Umbilical cord (tissue), 2 donors: ENCODE measurements around the gene DND1. TPM values are rescaled to one million over a fixed set of nuclear protein-coding genes. Genes with fewer than 3 reads are reported as not detected.
A peak's percentile ranks its signal among the peaks of the same experiment; 100 is the strongest.
"Not testable (repeated sequence)": the region's sequence is repeated elsewhere in the genome, so short reads cannot be mapped to it uniquely, and the experiment has no call there.

Source experiments
- DNase-seq: peaks from one replicate; pipeline ENCODE4 v3.0.0-alpha.2; 2015; ENCODE audit warnings: low spot score
- total RNA-seq: library from RNA; depleted of rRNA; stranded (reverse); fragments of >200 nt; gene quantifications from one replicate; pipeline ENCODE4 v1.2.3, GENCODE V29; 2014; ENCODE audit warnings: low replicate concordance; ENCODE audit not compliant: insufficient read depth

The DND1 gene
- total RNA-seq, 1 donor from 2014 or later, result 0.96 TPM

- peak; percentile 7 for DNase-seq
These were observed 755 bp downstream of the DND1 start for GRCh38 chr5:140672455-140673186.

DNA sequence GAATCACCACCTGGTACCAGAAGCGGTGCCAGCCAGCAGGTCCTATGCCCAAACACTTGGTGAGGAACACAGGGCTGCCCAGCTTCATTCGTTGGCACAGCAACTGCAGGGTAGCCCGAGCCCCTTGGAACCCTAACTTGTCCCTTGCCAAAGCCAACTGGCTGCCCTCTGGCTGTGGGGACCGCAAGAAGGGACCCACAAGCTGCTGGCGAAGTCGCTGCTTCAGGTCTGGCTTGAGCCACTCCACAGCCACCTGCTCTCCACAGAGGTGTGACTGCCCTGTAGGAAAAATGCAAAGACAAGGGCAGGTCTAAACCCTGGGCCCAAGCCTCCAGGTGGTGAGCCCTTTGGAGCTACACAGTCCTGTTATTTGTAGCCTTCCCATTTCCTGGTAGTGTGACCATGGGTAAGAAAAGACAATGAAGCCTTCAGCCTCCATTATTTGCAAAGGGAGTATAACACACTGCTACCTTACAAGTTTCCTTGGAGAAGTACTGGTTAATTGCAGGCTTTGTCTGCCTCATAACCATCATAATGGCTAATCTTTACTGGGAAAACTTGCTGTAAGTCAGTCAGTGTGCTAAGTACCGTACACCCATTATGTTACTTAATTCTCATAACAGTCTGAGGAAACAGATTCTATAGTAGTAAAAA is 1.8 kb downstream of the DND1 start:
- no peak for DNase-seq

DNA sequence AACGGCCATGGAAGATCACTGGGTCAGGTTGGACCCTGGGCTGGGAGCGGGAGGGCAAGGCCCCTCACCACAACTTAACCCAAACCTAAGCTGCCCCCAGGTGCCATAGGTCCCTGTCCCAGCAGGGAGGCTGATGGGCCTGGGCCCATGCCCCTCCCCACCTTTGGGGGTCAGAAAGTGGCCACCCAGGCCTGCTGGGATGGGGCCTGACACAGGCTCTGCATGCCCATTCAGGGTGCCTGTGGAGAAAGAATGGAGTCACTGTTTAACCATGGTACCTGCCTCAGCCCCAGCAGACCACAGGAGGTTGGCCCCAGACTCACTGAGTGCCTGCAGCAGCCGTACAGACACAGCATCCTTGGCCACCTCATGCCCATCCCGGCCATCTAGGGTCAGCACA is 2.3 kb downstream of the DND1 start:
- not testable (repeated sequence) for DNase-seq

GRCh38 chr5:140664359-140665119 is 8.8 kb downstream of the DND1 start, which contains the start of gene WDR55:
Gene WDR55 (plus strand): TSS chr5:140664904. CDS start chr5:140664913, 9 bp downstream.
- peak; percentile 97 for DNase-seq

- DNase-seq, result no peak
These were observed 9.4 kb downstream of the DND1 start for GRCh38 chr5:140664030-140664358.

GRCh38 chr5:140660371-140660770 is 13.0 kb downstream of the DND1 start:
- DNase-seq, result not testable (repeated sequence)

- no peak for DNase-seq
These were observed 14.5 kb downstream of the DND1 start for GRCh38 chr5:140658870-140659269.

DNA sequence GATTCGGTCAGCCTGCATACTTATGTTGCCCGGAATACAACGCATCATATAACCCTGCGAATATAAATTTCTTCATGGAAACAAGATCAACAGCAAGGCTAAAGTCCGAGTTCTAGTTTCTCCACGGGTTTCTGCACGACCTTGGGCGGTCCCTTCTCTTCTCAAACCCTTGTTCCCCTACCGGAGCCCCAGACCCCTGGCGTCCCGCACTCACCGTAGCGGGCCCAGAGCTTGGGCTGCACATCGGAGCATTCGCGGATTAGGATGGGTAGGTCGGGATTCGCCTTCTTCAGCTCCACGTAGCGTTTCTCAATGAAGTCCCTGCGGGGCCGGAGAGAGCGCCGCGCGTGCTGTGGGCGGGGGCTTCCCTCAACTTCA is 26.3 kb downstream of the DND1 start:
- DNase-seq, result no peak

- DNase-seq, result no peak
These were observed 30.7 kb downstream of the DND1 start for GRCh38 chr5:140642718-140643117.

DNA sequence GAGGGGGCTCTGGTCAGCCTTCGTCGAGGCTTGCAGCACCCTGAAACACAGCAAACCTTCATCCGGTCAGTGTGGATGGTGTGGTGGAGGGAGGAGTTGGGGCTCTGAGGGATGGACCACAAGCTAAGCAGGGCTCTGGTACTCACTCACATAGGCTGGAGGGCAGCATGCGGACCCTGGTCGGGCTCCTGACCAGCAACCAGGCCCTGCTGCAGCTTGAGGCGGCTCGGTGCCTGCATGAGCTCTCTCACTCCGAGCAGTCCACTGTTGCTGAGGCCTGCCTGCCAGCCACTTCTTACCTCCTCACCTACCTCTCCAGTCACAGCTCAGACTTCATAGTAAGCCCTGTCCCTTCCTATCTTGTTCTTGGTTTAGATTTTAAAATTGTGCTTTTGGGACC is 31.7 kb downstream of the DND1 start:
- DNase-seq, result no peak

- peak; percentile 96 for DNase-seq
These were observed 34.0 kb downstream of the DND1 start, which contains the start of gene TMCO6 for GRCh38 chr5:140639148-140639981. Gene TMCO6 (plus strand): TSS chr5:140639451. CDS start chr5:140639528, 77 bp downstream.

GRCh38 chr5:140638898-140639147 is 34.6 kb downstream of the DND1 start:
- DNase-seq, result not testable (repeated sequence)

DNA sequence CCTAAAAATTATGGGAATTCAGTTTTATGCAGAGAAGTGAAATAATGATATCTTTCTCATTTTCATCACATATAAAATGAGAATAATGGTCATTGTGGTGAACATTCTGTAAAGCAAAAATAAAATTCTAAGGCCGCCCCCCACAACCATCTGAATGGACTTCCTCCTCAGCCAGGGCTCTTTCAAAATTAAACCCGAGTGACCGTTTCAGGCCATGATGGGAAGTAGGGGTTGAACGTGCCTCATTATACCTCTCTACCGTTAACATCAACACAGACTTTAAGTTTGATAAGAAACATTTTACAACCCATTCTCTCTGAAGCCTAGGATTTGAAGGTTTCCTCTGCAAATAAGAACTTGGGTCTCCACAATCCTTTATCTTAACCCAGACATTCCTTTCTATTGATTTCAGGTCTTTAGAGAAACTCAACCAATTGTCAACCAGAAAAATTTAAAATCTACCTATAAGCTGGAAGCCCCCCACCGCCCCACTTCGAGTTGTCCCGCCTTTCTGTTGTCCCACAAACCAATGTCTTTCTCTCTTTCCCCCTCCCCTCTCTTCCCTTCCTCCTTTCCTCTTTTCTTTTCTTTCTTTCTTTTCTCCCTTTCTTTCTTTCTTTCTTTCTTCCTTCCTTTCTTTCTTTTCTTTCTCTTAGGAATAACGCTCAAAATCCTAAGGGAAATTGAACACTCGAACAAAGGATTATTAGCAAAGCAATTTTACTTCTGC is 35.8 kb downstream of the DND1 start:
- DNase-seq, result no peak

GRCh38 chr5:140635291-140636257 is 37.8 kb downstream of the DND1 start:
- no peak for DNase-seq

DNA sequence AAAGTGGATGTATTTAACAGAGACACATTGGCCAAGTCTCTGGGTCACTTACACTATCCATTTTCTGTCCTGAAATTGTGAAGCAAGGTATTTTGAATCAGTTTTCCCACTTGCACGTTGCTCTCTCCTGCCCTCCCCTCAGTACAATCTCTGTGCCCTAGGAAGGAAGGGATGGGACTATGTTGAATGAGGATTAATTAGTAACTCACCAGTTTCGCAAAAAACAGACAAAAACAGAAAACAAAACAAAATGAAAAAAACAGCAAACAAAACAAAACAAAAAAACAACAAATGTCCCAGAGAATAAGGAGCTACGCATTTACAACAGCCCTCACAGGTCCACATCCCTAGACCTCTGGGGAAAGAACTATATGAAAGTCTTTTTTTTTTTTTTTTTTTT is 39.3 kb downstream of the DND1 start:
- DNase-seq, result no peak

- no peak for DNase-seq
These were observed 39.9 kb downstream of the DND1 start for GRCh38 chr5:140633501-140633900.

DNA sequence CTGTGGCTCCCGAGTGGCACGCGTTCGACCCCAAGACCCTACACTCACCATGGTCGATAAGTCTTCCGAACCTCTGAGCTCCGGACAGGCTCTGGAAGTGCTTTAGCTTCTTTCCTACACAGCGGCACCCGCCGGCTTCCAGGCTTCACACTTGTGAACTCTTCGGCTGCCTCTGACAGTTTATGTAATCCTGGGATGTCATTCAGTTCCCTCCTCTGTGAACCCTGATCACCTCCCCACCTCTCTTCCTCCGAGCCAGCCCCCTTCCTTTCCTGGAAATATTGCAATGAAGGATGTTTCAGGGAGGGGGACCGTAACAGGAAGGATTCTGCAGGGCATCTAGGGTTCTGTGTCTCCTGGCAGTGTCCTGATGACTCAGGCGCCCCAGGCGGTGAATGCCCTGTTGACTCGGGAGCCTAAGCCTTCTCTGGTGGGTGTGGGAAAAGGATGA is 40.3 kb downstream of the DND1 start, which contains the start of gene CD14:
Gene CD14 (minus strand): TSS at position 155 of the 451 bp plus-strand sequence. CDS start 104 bp downstream, at position 51.
- DNase-seq, result peak; percentile 22

DNA sequence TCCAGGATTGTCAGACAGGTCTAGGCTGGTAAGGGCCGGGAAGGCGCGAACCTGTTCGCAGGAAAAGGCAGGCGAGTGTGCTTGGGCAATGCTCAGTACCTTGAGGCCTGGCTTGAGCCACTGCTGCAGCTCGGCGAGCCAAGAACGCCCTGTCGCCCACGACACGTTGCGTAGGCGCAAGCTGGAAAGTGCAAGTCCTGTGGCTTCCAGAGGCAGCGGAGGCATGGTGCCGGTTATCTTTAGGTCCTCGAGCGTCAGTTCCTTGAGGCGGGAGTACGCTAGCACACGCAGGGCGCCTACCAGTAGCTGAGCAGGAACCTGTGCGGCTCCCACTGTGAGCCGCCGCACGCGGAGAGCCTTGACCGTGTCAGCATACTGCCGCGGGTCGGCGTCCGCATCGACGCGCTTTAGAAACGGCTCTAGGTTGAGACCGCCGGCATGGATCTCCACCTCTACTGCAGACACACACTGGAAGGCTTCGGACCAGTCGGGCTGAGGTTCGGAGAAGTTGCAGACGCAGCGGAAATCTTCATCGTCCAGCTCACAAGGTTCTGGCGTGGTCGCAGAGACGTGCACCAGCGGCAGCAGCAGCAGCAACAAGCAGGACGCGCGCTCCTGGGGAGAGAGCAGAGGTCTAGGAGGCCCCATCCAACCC is 40.9 kb downstream of the DND1 start:
- DNase-seq, result peak; percentile 50

DNA sequence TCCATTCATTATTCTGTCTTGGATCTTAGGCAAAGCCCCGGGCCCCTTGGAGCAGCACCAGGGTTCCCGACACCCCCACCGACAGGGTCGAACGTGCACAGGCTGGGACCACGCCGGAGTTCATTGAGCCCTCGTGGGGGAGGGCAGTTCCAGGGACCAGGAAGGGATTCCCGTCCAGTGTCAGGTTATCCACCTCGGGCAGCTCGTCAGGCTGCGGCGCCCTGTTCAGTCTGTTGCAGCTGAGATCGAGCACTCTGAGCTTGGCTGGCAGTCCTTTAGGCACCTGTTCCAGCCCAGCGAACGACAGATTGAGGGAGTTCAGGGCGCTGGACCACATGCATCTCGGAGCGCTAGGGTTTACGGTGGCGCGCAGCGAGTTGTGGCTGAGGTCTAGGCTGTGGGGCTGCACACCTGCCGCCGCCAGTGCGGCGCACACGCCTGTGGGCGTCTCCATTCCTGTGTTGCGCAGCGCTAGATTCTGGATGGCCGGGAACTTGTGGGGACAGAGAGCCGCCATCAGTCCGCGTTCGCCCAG is 41.5 kb downstream of the DND1 start:
- no peak for DNase-seq
